GM12873 (cell line): ENCODE results near the gene LOXL3.

ENCODE experiments used
- CTCF ChIP-seq: IDR thresholded peaks from 2 replicates; pipeline ENCODE4 v1.5.1; 2012; ENCODE audit warnings: low read depth, mild to moderate bottlenecking, moderate library complexity, low read length, control low read depth; ENCODE audit not compliant: insufficient read depth; ENCODE audit errors: missing control alignments

Gene LOXL3

GRCh38 chr2:74553892-74554819 lies at the start of gene LOXL3, which contains the start of gene DOK1:
Gene LOXL3 (minus strand): TSS chr2:74553942. CDS start chr2:74552634, 1,308 bp downstream.
Gene DOK1 (plus strand): TSS chr2:74554720. CDS start chr2:74554755, 35 bp downstream.
- no peak for TF ChIP-seq CTCF

- TF ChIP-seq CTCF: no peak
These were observed 49.0 kb upstream of the LOXL3 start for GRCh38 chr2:74602586-74603281.

GRCh38 chr2:74599676-74600075 lies 45.9 kb upstream of the LOXL3 start:
- TF ChIP-seq CTCF: no peak

GRCh38 chr2:74597410-74597809 lies 43.7 kb upstream of the LOXL3 start:
- TF ChIP-seq CTCF: no peak

- no peak for TF ChIP-seq CTCF
These were observed 42.8 kb upstream of the LOXL3 start for GRCh38 chr2:74596584-74596983.

GRCh38 chr2:74593826-74594772 lies 40.4 kb upstream of the LOXL3 start:
- no peak for TF ChIP-seq CTCF
